ENCODE data around the gene ARMH3.
"Not testable (repeated sequence)": the region's sequence is repeated elsewhere in the genome, so short reads cannot be mapped to it uniquely, and the experiment has no call there.

Gene ARMH3

GRCh38 chr10:102054881-102055646, 909 bp downstream of the ARMH3 start:
- in situ Hi-C loops (cut with HindIII; ENCODE audit: low sequenced_read_pairs) = not testable (repeated sequence)

- in situ Hi-C loops (cut with HindIII; ENCODE audit: low sequenced_read_pairs) = no loop called here
Observed at GRCh38 chr10:102046095-102046494, 9.9 kb downstream of the ARMH3 start.

DNA sequence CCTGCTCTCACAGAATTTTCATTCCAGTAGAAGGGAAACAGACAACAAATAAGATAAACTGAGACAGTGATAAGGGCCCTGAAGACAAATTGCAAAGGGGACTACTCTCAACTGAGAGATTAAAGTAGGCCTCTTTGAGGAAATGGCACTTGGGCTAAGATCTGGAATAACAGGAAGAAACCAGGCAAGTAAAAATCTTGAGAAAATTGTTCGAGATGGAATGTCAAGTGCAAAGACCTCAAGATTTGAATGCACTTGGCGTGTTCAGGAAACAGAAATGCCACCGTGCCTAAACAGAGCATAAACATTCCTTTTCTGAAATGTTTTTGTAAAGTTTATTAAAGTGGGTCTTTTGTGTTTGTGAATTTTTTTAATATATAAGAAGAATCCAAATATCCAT, 10.7 kb downstream of the ARMH3 start:
- in situ Hi-C loops (cut with HindIII; ENCODE audit: low sequenced_read_pairs) = no loop called here

- in situ Hi-C loops (cut with HindIII; ENCODE audit: low sequenced_read_pairs) = no loop called here
Observed at GRCh38 chr10:102040305-102041050, 15.5 kb downstream of the ARMH3 start.

DNA sequence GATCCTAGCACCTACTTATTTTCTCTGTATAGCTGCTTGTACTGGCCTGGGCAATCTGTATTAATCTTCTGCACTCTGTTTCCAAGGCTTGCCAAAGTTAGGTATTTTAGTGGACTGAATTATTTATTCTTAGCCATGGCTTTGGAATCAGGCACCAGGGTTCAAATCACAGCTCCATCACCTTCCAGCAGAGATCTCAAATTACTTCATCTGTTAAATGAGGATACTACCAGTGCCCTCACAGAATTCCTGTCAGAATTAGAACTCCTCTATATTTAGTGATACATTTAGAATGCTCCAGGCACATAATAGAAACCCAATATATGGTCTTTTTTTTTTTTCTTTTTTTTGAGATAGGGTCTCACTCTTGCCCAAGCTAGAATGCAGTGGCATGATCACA, 17.6 kb downstream of the ARMH3 start:
- in situ Hi-C loops (cut with HindIII; ENCODE audit: low sequenced_read_pairs) = no loop called here

DNA sequence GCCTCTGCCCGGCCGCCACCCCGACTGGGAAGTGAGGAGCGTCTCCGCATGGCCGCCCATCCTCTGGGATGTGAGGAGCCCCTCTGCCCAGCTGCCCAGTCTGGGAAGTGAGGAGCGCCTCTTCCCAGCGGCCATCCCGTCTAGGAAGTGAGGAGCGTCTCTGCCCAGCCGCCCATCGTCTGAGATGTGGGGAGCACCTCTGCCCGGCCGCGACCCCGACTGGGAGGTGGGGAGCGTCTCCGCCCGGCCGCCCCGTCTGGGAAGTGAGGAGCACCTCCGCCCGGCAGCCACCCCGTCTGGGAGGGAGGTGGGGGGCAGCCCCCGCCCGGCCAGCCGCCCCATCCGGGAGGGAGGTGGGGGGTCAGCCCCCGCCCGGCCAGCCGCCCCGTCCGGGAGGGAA, 20.2 kb downstream of the ARMH3 start:
- in situ Hi-C loops (cut with HindIII; ENCODE audit: low sequenced_read_pairs) = not testable (repeated sequence)

GRCh38 chr10:102033787-102034186, 22.2 kb downstream of the ARMH3 start:
- in situ Hi-C loops (cut with HindIII; ENCODE audit: low sequenced_read_pairs) = no loop called here

- in situ Hi-C loops (cut with HindIII; ENCODE audit: low sequenced_read_pairs) = no loop called here
Observed at GRCh38 chr10:102027261-102027660, 28.7 kb downstream of the ARMH3 start.

DNA sequence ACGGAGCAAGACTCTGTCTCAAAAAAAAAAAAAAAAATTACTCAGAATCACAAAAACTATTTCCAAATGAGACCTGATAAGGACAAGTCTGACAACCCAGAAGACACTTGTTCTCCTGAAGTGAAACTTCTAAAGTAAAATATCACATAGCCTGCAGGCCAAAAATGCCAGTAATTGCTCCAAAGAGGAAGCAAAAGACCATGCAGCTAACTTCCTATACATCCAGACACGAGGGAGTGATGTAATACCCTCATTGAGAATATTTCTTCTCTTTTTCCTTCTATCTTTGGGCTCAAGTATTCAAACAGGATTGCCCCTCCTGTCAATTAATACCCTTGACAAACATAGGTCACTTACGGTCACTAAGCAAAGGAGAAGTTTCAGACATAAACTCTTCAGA, 31.2 kb downstream of the ARMH3 start:
- in situ Hi-C loops (cut with HindIII; ENCODE audit: low sequenced_read_pairs) = loop anchor here (25.0 kb wide), 1 partner anchor 137 kb away; no protein-coding TSS in a partner anchor

DNA sequence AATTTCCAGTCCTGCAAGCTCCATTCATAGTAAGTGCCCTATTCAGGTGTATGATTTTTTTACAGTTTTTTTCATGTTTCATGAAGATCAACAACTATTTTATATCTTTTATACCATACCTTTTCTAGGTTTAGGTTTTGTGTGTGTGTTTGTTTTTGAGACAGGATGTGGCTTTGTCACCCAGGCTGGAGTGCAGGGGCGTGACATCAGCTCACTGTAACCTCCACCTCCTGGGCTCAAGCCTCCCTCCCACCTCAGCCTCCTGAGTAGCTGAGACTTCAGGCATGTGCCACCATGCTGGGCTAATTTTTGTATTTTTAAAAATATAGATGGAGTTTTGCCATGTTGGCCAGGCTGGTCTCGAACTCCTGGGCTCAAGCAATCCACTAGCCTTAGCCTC, 35.0 kb downstream of the ARMH3 start:
- in situ Hi-C loops (cut with HindIII; ENCODE audit: low sequenced_read_pairs) = loop anchor here (25.0 kb wide), 1 partner anchor 134 kb away; no protein-coding TSS in a partner anchor

DNA sequence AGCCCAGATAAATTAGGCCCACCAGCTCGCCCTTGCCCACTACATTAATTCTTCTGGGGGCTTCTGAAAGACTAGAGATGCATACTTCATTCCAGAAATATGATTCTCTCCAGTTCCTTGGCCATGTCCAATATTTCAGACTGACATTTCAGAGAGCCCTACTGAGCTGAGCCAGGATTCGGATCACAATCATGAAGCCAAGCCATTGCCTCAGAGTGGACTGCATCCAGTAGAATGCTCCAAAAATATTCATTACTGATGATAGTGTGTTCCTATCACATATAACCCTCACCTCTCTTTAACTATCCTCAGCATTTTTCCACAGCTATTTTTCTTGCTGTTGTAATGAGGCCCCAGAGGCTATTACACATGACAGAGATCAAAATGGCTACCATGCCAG, 38.7 kb downstream of the ARMH3 start:
- in situ Hi-C loops (cut with HindIII; ENCODE audit: low sequenced_read_pairs) = loop anchor here (25.0 kb wide), 1 partner anchor 130 kb away; no protein-coding TSS in a partner anchor

GRCh38 chr10:102016416-102016815, 39.6 kb downstream of the ARMH3 start:
- in situ Hi-C loops (cut with HindIII; ENCODE audit: low sequenced_read_pairs) = loop anchor here (25.0 kb wide), 1 partner anchor 129 kb away; no protein-coding TSS in a partner anchor

DNA sequence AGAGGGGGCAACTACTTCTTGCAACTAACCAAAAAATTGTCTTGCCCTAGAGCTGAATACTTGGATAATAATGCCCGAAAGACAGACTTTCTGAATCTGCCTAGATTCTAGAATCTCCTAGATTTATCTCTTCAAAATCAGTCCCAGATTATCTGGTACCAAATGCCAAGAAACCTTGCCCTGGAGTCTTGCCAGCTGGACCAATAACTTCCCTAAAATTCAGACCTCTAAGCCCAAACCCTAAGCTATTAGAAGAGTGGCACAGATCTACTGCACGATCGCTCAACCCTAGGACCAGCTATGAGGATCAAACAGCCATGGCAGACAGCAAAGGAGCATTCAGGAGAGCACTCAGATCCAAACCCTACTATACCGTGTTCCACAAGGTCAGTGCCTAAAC, 45.0 kb downstream of the ARMH3 start:
- in situ Hi-C loops (cut with HindIII; ENCODE audit: low sequenced_read_pairs) = loop anchor here (25.0 kb wide), 1 partner anchor 124 kb away; no protein-coding TSS in a partner anchor

GRCh38 chr10:102009801-102010425, 46.1 kb downstream of the ARMH3 start:
- in situ Hi-C loops (cut with HindIII; ENCODE audit: low sequenced_read_pairs) = loop anchor here (25.0 kb wide), 1 partner anchor 123 kb away; no protein-coding TSS in a partner anchor

DNA sequence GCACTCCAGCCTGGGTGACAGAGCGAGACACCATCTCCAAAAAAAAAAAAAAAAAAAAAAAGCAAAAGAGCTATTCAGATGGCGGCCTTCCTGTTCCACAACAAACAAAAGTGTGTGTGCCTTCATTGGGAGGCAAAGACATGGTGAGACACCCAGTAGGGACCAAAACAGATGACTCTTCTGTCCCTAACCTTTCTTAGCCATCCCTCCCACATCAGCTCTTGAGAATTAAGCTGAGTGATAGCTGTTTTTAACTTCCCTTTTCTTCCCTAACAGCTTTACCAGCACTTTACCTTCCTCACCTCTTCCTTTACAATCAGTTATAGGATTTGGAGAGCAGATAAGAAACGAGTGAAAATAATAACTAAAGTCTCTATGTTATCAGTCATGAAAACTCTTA, 48.2 kb downstream of the ARMH3 start:
- in situ Hi-C loops (cut with HindIII; ENCODE audit: low sequenced_read_pairs) = loop anchor here (25.0 kb wide), 1 partner anchor 120 kb away; no protein-coding TSS in a partner anchor

DNA sequence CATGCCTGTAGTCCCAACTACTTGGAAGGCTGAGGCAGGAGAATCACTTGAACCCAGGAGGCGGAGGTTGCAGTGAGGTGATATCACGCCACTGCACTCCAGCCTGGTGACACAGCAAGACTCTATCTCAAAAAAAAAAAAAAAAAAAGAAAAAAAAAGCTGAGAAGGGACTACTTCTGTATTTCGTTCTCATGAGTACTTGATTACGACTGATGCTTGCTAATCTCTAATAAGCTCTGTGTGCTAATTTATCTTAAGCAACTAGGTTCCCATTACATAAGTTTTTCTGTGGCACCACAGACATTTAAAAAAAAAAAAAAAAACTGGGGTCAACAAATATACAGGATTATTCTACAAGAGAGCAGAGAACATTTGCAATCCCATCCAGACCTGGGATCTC, 48.9 kb downstream of the ARMH3 start:
- in situ Hi-C loops (cut with HindIII; ENCODE audit: low sequenced_read_pairs) = loop anchor here (25.0 kb wide), 1 partner anchor 120 kb away; no protein-coding TSS in a partner anchor

- in situ Hi-C loops (cut with HindIII; ENCODE audit: low sequenced_read_pairs) = loop anchor here (25.0 kb wide), 1 partner anchor 117 kb away; no protein-coding TSS in a partner anchor
Observed at GRCh38 chr10:102004376-102004775, 51.6 kb downstream of the ARMH3 start.

- in situ Hi-C loops (cut with HindIII; ENCODE audit: low sequenced_read_pairs) = loop anchor here (25.0 kb wide), 1 partner anchor 116 kb away; no protein-coding TSS in a partner anchor
Observed at GRCh38 chr10:102003541-102003940, 52.4 kb downstream of the ARMH3 start.

DNA sequence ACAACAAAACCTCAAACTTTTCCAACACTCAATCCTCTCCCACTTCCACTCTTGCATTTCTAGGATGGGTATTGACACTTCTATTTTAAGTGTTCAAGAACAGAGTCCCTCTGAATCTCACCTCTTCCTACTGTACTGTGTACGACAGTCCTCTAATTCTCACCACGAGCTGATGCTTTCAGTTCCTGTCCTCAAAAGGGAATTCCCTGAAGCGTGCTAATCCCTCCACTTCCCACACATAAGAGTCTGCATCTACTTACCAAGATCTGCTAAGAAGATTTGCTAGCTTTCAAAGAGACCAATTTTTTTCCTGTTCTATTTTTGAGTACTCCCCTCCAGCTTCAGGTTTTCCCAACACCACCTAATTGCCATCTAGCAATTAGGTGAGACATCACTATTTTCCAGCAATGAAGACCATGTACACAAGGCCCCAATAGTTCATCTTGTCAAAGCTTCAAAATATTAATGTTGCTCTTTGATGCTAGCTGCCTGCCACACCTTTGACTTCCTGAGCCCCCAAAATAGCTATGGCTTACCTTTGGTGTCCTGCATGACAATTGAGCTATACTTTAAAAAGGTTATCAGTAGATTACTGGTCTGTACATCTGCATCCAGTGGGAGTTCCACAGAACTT, 54.4 kb downstream of the ARMH3 start:
- in situ Hi-C loops (cut with HindIII; ENCODE audit: low sequenced_read_pairs) = loop anchor here (25.0 kb wide), 1 partner anchor 114 kb away; no protein-coding TSS in a partner anchor

GRCh38 chr10:101997803-101998202, 58.2 kb downstream of the ARMH3 start:
- in situ Hi-C loops (cut with HindIII; ENCODE audit: low sequenced_read_pairs) = loop anchor here (10.0 kb wide), 1 partner anchor 87 kb away; no protein-coding TSS in a partner anchor
